SU-DHL-6 (cell line): ENCODE results near the gene SLC25A29.

ENCODE experiments used
- EZH2phosphoT487 ChIP-seq: fragments of 200-600 bp; sonication (generic), shearing (Covaris generic); conservative IDR thresholded peaks from 2 replicates; pipeline ENCODE4 v1.6.1; 2018; ENCODE audit warnings: mild to moderate bottlenecking, antibody characterized with exemption, low read length, moderate library complexity, mixed read lengths
- TF ChIP-seq, protein P1 (sequence below): fragments of 200-600 bp; sonication (generic); IDR thresholded peaks from one replicate; pipeline ENCODE4 v1.5.1; 2017; ENCODE audit warnings: antibody characterized with exemption, mild to moderate bottlenecking, low read length, moderate library complexity; ENCODE audit not compliant: insufficient read depth, poor library complexity, severe bottlenecking

DNA sequence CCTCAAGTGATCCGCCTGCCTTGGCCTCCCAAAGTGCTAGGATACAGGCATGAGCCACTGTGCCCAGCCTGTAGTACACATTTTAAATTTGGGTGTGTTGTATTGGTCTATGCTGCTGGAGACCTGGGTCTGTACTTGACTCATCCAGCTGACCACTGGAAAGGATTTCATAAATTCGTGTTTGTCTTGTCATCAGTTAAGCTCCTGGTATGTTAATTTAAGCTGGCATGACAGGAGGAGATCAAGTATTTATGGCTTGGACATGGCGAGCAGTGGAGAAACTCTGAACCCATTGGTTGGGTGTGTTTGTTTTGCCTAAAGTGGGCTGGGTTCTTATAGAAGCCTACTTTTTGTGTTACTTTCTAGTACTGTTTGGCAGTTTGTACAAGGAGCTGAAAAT is 43.1 kb downstream of the SLC25A29 start:
- TF ChIP-seq, protein P1, sequence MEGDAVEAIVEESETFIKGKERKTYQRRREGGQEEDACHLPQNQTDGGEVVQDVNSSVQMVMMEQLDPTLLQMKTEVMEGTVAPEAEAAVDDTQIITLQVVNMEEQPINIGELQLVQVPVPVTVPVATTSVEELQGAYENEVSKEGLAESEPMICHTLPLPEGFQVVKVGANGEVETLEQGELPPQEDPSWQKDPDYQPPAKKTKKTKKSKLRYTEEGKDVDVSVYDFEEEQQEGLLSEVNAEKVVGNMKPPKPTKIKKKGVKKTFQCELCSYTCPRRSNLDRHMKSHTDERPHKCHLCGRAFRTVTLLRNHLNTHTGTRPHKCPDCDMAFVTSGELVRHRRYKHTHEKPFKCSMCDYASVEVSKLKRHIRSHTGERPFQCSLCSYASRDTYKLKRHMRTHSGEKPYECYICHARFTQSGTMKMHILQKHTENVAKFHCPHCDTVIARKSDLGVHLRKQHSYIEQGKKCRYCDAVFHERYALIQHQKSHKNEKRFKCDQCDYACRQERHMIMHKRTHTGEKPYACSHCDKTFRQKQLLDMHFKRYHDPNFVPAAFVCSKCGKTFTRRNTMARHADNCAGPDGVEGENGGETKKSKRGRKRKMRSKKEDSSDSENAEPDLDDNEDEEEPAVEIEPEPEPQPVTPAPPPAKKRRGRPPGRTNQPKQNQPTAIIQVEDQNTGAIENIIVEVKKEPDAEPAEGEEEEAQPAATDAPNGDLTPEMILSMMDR, result no peak
- no peak for TF ChIP-seq EZH2phosphoT487
